ENCODE measurements around the gene GLT1D1. TPM values are rescaled to one million over a fixed set of nuclear protein-coding genes. Genes with fewer than 3 reads are reported as not detected.

Gene GLT1D1
- total RNA-seq, 4 donors from 2014 or later, result 0.09 to 10.4 (median 0.71) TPM

DNA sequence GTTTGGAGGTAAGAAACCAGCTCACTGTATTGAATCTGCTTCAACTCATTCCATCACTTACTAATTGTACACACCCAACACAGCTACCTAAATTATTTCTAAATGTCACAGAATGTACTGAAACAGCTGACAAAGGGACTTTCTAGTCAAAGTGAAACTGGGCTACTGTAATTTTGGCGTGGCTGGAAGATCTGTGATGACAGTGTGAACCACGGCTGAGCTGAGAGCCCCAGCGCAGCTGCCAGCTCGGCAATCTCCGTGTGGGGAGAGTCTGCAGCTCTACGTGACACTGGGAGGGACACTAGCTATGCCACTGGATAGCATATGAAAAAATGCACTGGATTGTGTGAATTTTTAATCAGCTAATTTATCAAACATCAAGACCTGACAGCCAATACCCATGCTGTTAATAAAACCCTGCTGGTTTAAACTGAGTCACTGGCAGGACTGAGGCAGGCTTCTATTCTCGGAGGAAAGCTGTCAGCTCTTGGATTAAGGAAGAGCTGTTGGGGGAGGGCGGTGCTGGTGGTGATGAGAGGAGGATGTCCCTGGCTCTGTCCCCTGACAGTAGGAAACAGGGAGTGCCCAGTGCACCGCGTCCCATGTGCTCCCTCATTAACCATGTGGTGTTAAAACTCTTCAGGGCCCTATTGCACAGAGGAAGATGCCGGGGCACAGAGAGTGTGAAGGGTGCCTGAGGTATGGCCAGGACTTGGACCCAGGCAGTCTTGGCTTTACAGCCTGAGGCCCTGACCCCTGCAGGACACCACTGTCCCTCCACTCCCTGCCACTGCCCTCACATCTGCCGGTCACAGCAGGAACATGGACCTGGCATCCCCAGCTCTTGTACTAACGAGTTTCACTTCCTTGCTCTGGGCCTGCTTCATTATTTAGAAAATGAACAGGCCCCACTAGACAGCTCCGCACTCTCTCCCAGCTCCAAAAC lies 42.8 kb upstream of the GLT1D1 start:
- TF ChIP-seq, protein P1, sequence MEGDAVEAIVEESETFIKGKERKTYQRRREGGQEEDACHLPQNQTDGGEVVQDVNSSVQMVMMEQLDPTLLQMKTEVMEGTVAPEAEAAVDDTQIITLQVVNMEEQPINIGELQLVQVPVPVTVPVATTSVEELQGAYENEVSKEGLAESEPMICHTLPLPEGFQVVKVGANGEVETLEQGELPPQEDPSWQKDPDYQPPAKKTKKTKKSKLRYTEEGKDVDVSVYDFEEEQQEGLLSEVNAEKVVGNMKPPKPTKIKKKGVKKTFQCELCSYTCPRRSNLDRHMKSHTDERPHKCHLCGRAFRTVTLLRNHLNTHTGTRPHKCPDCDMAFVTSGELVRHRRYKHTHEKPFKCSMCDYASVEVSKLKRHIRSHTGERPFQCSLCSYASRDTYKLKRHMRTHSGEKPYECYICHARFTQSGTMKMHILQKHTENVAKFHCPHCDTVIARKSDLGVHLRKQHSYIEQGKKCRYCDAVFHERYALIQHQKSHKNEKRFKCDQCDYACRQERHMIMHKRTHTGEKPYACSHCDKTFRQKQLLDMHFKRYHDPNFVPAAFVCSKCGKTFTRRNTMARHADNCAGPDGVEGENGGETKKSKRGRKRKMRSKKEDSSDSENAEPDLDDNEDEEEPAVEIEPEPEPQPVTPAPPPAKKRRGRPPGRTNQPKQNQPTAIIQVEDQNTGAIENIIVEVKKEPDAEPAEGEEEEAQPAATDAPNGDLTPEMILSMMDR (IDR thresholded peaks at IDR 0.05), result no peak
- ATAC-seq (ENCODE audit: low FRiP score), result no peak
- DNase-seq (ENCODE audit: low spot score), result no peak

DNA sequence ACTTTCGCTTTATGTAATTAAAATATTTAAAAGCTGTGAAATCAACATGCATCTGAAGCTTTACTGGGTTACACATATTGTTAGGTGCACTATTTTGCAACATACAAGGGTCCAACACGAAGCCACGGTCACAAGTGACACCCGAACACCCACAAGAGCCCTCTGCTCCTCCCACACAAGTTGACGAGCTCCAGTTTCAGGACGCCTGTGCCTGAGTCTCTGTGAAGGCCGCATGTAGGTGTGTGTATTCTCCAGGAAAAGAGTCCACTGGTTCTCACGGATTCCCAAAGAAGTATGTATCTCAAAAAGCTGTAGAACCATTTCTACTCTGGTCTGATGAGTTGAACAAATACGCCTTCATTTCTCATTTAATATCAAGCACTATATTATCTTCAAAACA lies 41.5 kb upstream of the GLT1D1 start:
- ATAC-seq (ENCODE audit: low FRiP score), result no peak

GRCh38 chr12:128813392-128813791 lies 39.9 kb upstream of the GLT1D1 start:
- TF ChIP-seq, protein P1 (IDR thresholded peaks at IDR 0.05), result no peak
- no peak for ATAC-seq (ENCODE audit: low FRiP score)
- DNase-seq (ENCODE audit: low spot score), result no peak

More for the DNA sequence above, 41.5 kb upstream of the GLT1D1 start:
- TF ChIP-seq, protein P1 (IDR thresholded peaks at IDR 0.05), result no peak
- no peak for DNase-seq (ENCODE audit: low spot score)

DNA sequence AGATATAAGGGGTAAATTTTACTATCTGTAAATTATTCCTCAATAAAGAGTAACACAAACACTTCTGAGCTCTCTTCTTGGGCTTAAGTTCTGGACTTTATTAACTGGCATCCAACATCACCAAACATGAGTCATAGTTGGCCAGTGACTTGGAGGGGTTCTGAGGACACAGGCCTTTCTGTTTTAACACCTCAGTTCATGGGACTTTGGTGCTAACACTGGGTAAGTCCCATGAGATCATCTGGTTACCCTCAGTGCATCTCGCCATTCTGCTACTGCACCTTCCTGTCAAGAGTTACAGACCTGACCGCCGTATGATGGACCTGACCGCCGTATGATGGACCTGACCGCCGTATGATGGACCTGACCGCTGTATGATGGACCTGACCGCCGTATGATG lies 39.4 kb upstream of the GLT1D1 start:
- TF ChIP-seq, protein P1 (IDR thresholded peaks at IDR 0.05), result no peak
- ATAC-seq (ENCODE audit: low FRiP score), result no peak

GRCh38 chr12:128814411-128815261 lies 38.6 kb upstream of the GLT1D1 start:
- ATAC-seq (ENCODE audit: low FRiP score), result no peak
- no peak for DNase-seq (ENCODE audit: low spot score)

More for the DNA sequence above, 39.4 kb upstream of the GLT1D1 start:
- DNase-seq (ENCODE audit: low spot score), result no peak

DNA sequence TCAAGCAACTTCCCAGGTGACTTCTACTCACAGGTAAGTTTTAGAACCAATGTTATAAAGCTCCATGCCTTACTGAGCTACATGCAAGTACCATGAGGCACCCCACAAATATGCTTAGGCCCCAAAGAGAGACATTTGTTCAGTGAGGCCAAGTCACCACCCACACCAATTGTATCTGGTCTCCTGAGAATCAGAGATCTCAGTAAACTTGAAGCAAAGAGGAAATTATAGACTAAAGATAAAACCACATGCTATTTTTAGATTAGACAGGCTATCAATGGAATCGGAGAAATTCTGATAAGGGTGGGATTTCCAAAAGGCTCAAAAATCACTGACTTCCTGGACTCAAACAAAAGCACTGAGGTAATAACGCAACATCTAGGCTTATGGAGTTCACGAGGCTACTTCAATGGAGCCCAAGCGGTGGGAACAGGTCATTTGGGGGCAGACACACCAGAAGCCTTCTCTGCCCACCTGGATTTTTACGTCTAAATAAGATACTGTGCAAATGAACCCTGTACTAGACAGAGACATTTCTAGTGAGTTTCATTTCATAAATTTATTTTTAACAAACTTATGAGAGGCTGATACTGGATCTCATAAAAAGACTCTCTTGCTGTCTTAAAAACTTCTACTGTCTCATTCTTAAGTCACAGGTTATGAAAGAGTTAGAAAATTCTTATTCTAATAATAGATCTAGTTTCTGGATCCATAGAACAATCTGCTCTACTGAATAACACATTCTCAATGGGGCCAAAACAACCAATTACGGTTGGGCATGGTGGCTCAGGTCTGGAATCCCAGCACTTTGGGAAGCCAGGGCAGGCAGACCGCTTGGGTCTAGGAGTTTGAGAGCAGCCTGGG lies 37.3 kb upstream of the GLT1D1 start:
- TF ChIP-seq, protein P1 (IDR thresholded peaks at IDR 0.05), result no peak
- ATAC-seq (ENCODE audit: low FRiP score) (no peak), DNase-seq (ENCODE audit: low spot score) (no peak)

More at GRCh38 chr12:128814411-128815261, 38.6 kb upstream of the GLT1D1 start:
- TF ChIP-seq, protein P1 (IDR thresholded peaks at IDR 0.05), result no peak
